Umbilical cord (tissue), 2 donors: ENCODE data around the gene CHD8. TPM values are rescaled to one million over a fixed set of nuclear protein-coding genes. Genes with fewer than 3 reads are reported as not detected.

Experiments used
- DNase-seq: peaks from one replicate; pipeline ENCODE4 v3.0.0-alpha.2; 2015; ENCODE audit warnings: low spot score
- total RNA-seq: library from RNA; depleted of rRNA; stranded (reverse); fragments of >200 nt; gene quantifications from one replicate; pipeline ENCODE4 v1.2.3, GENCODE V29; 2014; ENCODE audit warnings: low replicate concordance; ENCODE audit not compliant: insufficient read depth

Gene CHD8
- total RNA-seq, 1 donor from 2014 or later: 38.5 TPM

DNA sequence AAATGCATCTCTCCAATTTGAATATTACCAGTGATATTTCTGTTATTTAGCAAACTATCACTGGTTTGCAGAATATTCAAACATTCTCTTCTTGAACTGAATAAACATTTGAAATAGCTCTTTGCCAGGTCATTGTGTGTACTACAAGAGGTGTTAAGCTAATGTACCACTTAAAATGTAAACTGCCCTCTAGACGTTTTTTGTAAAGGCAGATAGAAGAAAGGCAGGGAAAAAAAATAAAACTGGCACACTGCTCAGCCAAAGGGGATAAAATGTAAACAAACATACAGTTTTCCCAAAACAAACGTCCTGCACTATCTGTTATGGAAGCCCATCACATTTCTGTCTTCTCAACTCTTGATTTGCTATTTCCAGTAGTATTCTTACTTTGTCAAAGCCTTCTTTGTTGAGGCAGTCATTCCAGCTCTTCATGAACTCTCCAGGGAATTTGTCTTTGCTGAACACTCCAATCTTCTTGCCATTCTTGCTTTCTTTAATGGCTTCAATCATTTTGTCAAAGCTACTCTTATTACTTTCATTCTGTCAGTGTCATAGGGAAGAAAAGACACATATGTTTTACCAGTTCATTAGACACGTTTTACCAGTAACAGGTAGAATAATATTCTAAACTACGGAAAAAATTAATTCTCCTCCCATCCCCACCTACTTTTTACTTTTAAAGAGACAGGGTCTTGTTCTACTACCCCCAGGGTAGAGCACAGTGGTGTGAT is 85.8 kb downstream of the CHD8 start:
- DNase-seq: no peak

DNA sequence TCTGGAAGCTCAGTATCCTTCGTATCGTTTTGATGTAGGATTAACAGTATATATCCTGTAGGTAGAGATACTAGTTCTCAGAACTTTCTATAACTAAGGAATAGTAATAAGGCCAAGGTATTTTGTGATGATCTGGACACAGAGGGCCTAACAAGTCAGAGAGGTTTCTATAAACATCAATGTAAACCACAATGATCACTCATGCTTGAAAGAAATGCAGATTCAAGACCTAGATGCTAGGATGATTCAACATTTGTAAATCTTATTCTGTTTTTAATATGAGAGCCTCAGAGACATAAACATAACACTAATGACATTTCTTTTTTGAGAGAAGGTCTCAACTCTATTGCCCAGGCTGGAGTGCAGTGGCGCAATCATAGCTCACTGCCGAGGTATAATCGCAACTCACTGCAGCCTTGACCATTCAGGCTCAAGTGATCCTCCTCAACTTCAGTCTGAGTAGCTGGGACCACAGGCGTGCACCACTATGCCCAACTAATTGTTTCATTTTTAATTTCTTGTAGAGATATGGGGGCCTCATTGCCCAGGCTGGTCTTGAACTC is 88.3 kb downstream of the CHD8 start:
- DNase-seq: no peak

DNA sequence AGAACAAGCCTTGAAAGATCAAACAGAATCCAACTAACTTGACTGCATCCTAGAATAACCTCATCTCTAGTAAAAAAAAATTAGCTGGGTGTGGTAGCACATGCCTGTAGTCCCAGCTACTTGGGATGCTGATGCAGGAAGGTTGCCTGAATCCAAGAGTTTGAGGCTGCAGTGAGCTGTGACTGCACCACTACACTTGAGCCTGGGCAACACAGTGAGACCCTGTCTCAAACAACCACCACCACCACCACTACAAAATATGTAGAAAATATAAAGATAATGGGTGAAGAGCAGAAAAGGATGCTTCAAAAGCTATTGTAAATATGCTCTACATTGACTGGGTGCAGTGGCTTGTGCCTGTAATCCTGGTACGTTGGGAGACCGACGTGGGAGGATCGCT is 99.4 kb downstream of the CHD8 start:
- DNase-seq: no peak

DNA sequence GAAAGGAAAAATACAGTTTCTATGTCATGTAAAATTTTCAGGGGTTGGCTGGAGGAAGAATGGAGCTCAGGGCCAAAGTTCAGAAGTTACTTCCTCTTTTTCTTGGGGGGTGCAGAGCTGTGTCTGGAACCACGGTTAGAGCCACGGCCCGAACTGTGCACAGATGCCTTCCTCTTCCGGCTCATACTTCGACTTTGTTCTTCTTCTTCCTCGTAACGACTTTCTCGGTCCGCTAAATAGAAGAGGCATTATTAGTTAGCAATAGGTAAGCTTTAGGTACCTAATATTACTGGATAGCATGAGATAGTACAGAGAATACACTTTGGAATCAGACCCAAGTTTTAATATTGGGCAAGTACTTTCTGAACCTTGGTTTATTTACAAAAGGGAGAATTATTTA is 103.3 kb downstream of the CHD8 start:
- peak; percentile 12 for DNase-seq

DNA sequence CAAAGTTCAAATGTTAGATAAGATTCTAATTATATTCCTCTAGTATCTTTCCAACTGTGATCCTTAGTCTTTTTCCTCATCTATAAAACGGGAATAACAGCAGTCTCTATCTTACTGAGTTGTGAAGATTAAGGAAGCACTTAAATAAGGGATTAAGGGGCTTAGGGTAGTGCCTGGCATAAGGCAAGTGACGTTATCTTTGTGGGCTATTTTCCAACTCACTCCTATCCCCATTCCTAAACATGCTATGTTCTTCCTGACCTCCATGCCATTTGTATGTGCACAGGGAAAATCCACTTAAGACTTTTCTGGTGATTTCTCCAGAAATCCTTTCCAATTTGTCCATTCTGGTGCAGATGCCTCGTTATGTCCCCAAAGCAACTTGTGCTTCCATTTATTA is 105.4 kb downstream of the CHD8 start:
- DNase-seq: peak; percentile 61

DNA sequence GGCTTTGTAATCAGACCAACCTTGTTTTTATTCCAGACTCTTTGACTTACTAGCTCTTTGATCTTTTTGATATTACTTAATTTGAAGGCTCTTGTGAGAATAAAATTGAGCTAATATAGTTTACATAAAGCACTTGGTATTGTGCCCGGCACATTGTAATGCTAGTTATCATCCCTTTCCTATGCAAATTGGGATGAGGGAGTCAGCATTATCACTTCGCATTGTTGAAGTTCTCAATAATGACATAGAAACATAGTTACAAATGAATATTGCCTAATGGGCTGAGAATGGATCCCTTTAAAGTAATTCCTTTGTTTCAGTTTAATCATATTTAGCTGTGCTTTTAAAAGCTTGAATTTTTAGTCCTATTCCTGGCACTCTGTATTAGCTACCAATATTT is 108.7 kb downstream of the CHD8 start:
- no peak for DNase-seq

DNA sequence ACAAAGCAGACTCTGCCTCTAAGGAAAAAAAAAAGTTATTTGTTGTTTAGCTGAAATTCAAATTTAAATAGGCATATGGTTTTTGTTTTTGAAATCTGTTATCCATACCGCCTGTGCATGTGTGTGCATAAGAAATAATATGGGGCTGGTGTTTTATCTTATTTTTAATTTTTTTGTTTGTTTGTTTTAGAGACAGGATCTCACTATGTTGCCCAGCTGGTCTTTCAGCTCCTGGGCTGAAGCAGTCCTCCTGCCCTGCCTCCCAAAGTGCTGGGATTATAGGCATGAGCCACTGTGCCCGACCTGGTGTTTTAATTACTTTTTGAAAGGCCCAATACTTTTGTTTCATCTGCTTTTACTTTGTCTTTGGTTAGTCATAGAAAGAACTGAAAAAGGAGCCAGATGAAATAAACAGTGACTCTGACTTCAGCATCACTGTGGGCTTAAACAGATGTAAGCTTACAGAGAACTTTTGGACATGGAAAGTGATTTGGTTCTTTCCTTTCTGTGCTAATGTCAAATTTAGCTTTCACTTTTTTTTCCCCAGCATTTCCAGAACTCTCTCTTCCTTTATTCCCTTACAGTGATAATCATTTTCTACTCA is 109.3 kb downstream of the CHD8 start:
- peak; percentile 12 for DNase-seq

DNA sequence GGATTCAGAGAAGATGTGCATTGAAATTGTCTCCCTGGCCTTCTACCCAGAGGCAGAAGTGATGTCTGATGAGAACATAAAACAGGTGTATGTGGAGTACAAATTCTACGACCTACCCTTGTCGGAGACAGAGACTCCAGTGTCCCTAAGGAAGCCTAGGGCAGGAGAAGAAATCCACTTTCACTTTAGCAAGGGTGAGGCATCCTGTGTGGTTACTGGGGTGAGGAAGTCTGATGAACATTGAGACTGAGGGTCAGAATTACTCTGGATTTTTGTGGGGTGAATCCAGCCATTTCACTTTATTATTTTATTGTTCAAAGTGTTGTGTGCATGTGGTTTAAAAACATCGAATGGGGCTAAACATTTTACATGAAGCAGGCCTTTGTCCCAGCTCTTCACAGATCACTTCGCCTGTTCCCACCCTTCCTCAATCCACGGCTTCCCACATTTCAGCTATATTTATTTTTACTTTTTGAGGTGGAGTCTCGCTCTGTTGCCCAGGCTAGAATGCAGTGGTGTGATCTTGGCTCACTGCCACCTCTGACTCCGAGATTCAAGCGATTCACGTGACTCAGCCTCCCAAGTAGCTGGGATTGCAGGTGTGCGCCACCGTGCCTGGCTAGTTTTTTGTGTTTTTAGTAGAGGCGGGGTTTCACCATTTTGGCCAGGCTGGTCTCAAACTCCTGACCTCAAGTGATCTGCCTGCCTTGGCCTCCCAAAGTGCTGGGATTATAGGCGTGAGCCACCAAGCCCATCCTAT is 112.7 kb downstream of the CHD8 start:
- DNase-seq: no peak

Other genes starting within 250 kb of the CHD8 start
- gene HNRNPC, start 186.7 kb downstream of the CHD8 start, total RNA-seq: 352 TPM
- not detected for gene RPGRIP1, start 176.0 kb downstream of the CHD8 start, total RNA-seq
- gene SUPT16H, start 72.1 kb downstream of the CHD8 start, total RNA-seq: 59.2 TPM
- gene RAB2B, start 20.8 kb upstream of the CHD8 start, total RNA-seq: 39.2 TPM
- 15.4 TPM for gene TOX4, start 21.1 kb upstream of the CHD8 start, total RNA-seq
- gene METTL3, start 55.2 kb upstream of the CHD8 start, total RNA-seq: 38.3 TPM
- 1.7 TPM for gene SALL2, start 70.2 kb upstream of the CHD8 start, total RNA-seq
- gene OR10G3, start 124.0 kb upstream of the CHD8 start, total RNA-seq: 5.1 TPM
- gene OR10G2, start 178.8 kb upstream of the CHD8 start, total RNA-seq: not detected
- gene OR4E2, start 197.7 kb upstream of the CHD8 start, total RNA-seq: 8.4 TPM
- gene OR4E1, start 217.7 kb upstream of the CHD8 start, total RNA-seq: 1.4 TPM